A549 (cell line): ENCODE measurements around the gene TUBD1. TPM values are rescaled to one million over a fixed set of nuclear protein-coding genes. Genes with fewer than 3 reads are reported as not detected.
A peak's percentile ranks its signal among the peaks of the same experiment; 100 is the strongest.

Source experiments
- ATAC-seq, 2 experiments: fragments of 200-7000 bp in 1 of 2; fragments of >200 bp in 1 of 2; cut with Nextera tagmentation in 1 of 2; cut with Tn5 transposase in 1 of 2; 3 replicates each; pipeline versions ENCODE4 v1.8.0 to v1.9.1; 2018 to 2020; ENCODE audit warnings: mild to moderate bottlenecking in 1 of 2, moderate library complexity in 1 of 2
- CTCF ChIA-PET: fragments of 300-600 bp; sonication (Branson Sonifier 250); formaldehyde crosslinking; extraction: SDS; loops from one replicate; lab custom pipeline; 2021; ENCODE audit warnings: antibody characterized with exemption, inconsistent platforms; lab: Yijun Ruan, JAX
- POLR2A ChIA-PET: fragments of 350-600 bp; formaldehyde crosslinking; extraction: SDS; loops from one replicate; lab custom pipeline; 2021; ENCODE audit warnings: antibody characterized with exemption, inconsistent platforms; lab: Yijun Ruan, JAX
- DNase-seq, 2 experiments: peaks; one replicate each; pipeline versions ENCODE4 v3.0.0 to v3.0.0-alpha.2; 2011 to 2016; ENCODE audit warnings: low read depth in 1 of 2, low spot score in 1 of 2
- FAIRE-seq: peaks from 2 replicates; lab custom pipeline; 2011; peaks lifted over from hg19 to GRCh38; lab: Jason Lieb, UNC
- H3K27ac ChIP-seq, 2 experiments: fragments of >200 bp; sonication (Bioruptor Twin); formaldehyde crosslinking; 3 replicates each; pipeline ENCODE4 v1.5.1; 2016 to 2017
- H3K4me1 ChIP-seq: fragments of >200 bp; sonication (Bioruptor Twin); formaldehyde crosslinking; 3 replicates; pipeline ENCODE4 v1.6.1; 2016
- H3K4me2 ChIP-seq: fragments of >200 bp; sonication (Bioruptor Twin); formaldehyde crosslinking; 3 replicates; pipeline ENCODE4 v1.6.1; 2016
- H3K4me3 ChIP-seq: fragments of >200 bp; sonication (Bioruptor Twin); formaldehyde crosslinking; 3 replicates; pipeline ENCODE4 v1.5.1; 2016
- H3K9me3 ChIP-seq: fragments of >200 bp; sonication (Bioruptor Twin); formaldehyde crosslinking; 3 replicates; pipeline ENCODE4 v1.6.1; 2016
- BHLHE40 ChIP-seq: IDR thresholded peaks from 2 replicates; pipeline ENCODE4 v1.6.1; 2012; ENCODE audit warnings: low read depth, low read length, inconsistent platforms
- CBX2 ChIP-seq: fragments of 200-600 bp; sonication (generic); IDR thresholded peaks from 2 replicates; pipeline ENCODE4 v1.6.1; 2016; ENCODE audit warnings: low read depth, mild to moderate bottlenecking, borderline replicate concordance
- CBX8 ChIP-seq: fragments of 200-600 bp; sonication (generic); IDR thresholded peaks from 2 replicates; pipeline ENCODE4 v1.6.1; 2016
- EHF ChIP-seq: fragments of 250-450 bp; sonication (Bioruptor Pico); IDR thresholded peaks from 2 replicates; pipeline ENCODE4 v1.5.0; 2020; ENCODE audit warnings: mild to moderate bottlenecking
- EP300 ChIP-seq, 2 experiments: fragments of >200 bp; sonication (Bioruptor Twin); formaldehyde crosslinking; IDR thresholded peaks; 2 replicates in 1 of 2; 3 replicates in 1 of 2; pipeline ENCODE4 v1.6.1; 2016 to 2017
- FOSB ChIP-seq: fragments of 250-450 bp; sonication (Bioruptor Pico); IDR thresholded peaks from 2 replicates; pipeline ENCODE4 v1.5.0; 2020; ENCODE audit warnings: mild to moderate bottlenecking, moderate library complexity
- FOXS1 ChIP-seq: fragments of 250-450 bp; sonication (Bioruptor Pico); IDR thresholded peaks from 2 replicates; pipeline ENCODE4 v1.5.0; 2020; ENCODE audit warnings: mild to moderate bottlenecking, moderate library complexity
- HOXA7 ChIP-seq: fragments of 250-450 bp; sonication (Bioruptor Pico); IDR thresholded peaks from 2 replicates; pipeline ENCODE4 v1.5.0; 2020; ENCODE audit warnings: mild to moderate bottlenecking, moderate library complexity
- HOXB5 ChIP-seq: fragments of 250-450 bp; sonication (Bioruptor Pico); IDR thresholded peaks from 2 replicates; pipeline ENCODE4 v1.5.0; 2020; ENCODE audit warnings: mild to moderate bottlenecking, moderate library complexity
- JUN ChIP-seq, 2 experiments: fragments of >200 bp; sonication (Bioruptor Twin); formaldehyde crosslinking; IDR thresholded peaks; 2 replicates in 1 of 2; 3 replicates in 1 of 2; pipeline ENCODE4 v1.6.1; 2016 to 2017
- JUNB ChIP-seq: fragments of >200 bp; sonication (Bioruptor Twin); formaldehyde crosslinking; IDR thresholded peaks from 2 replicates; pipeline ENCODE4 v1.6.1; 2016
- KDM1A ChIP-seq: fragments of 200-600 bp; sonication (generic); IDR thresholded peaks from 2 replicates; pipeline ENCODE4 v1.6.1; 2016; ENCODE audit warnings: low read depth, mild to moderate bottlenecking
- KDM5A ChIP-seq: fragments of 200-600 bp; sonication (generic); IDR thresholded peaks from 2 replicates; pipeline ENCODE4 v1.6.1; 2016; ENCODE audit warnings: antibody characterized with exemption, mild to moderate bottlenecking
- MAFK ChIP-seq: fragments of 450-650 bp; IDR thresholded peaks from 2 replicates; pipeline ENCODE4 v1.6.1; 2014; ENCODE audit not compliant: partially characterized antibody
- MAZ ChIP-seq: fragments of 150-350 bp; IDR thresholded peaks from 2 replicates; pipeline ENCODE4 v1.6.1; 2014; ENCODE audit warnings: antibody characterized with exemption, low read depth, low read length, borderline replicate concordance
- MYC ChIP-seq: IDR thresholded peaks from 2 replicates; pipeline ENCODE4 v1.6.1; 2012; ENCODE audit warnings: mild to moderate bottlenecking, inconsistent platforms, low read length, improper control_type of control experiment, borderline replicate concordance
- NFE2L2 ChIP-seq: fragments of 150-350 bp; conservative IDR thresholded peaks from 2 replicates; pipeline ENCODE4 v1.6.1; 2014; ENCODE audit warnings: low read length
- PHF8 ChIP-seq: fragments of 200-600 bp; sonication (generic); IDR thresholded peaks from 2 replicates; pipeline ENCODE4 v1.6.1; 2016; ENCODE audit warnings: low read depth, mild to moderate bottlenecking, antibody characterized with exemption, moderate library complexity, borderline replicate concordance
- POLR2A ChIP-seq: IDR thresholded peaks from 2 replicates; pipeline ENCODE4 v1.6.1; 2012; ENCODE audit warnings: mild to moderate bottlenecking, low read length
- POLR2AphosphoS2 ChIP-seq: conservative IDR thresholded peaks from 2 replicates; pipeline ENCODE4 v1.6.1; 2012; ENCODE audit warnings: low read length, improper control_type of control experiment, inconsistent platforms
- RNF2 ChIP-seq: fragments of 200-600 bp; sonication (generic); IDR thresholded peaks from 2 replicates; pipeline ENCODE4 v1.6.1; 2016; ENCODE audit warnings: low read depth, mild to moderate bottlenecking, antibody characterized with exemption, moderate library complexity, borderline replicate concordance
- SMC3 ChIP-seq: fragments of >200 bp; sonication (Bioruptor Twin); formaldehyde crosslinking; IDR thresholded peaks from 3 replicates; pipeline ENCODE4 v1.6.1; 2018; ENCODE audit warnings: inconsistent platforms
- SREBF2 ChIP-seq: fragments of 450-650 bp; IDR thresholded peaks from 2 replicates; pipeline ENCODE4 v1.6.1; 2014; ENCODE audit warnings: mild to moderate bottlenecking, moderate library complexity
- TP53 ChIP-seq: fragments of 250-450 bp; sonication (Bioruptor Pico); IDR thresholded peaks from 2 replicates; pipeline ENCODE4 v1.5.0; 2021; ENCODE audit warnings: mild to moderate bottlenecking, moderate library complexity
- ZFP36 ChIP-seq: fragments of 450-650 bp; IDR thresholded peaks from 2 replicates; pipeline ENCODE4 v1.6.1; 2014; ENCODE audit warnings: borderline replicate concordance; ENCODE audit not compliant: partially characterized antibody
- ZNF302 ChIP-seq: fragments of 250-450 bp; sonication (Bioruptor Pico); IDR thresholded peaks from 2 replicates; pipeline ENCODE4 v1.9.0; 2021; ENCODE audit warnings: inconsistent platforms, mild to moderate bottlenecking, moderate library complexity
- ZSCAN20 ChIP-seq: fragments of 250-450 bp; sonication (Bioruptor Pico); IDR thresholded peaks from 2 replicates; pipeline ENCODE4 v1.8.0; 2022; ENCODE audit warnings: mild to moderate bottlenecking, moderate library complexity
- WGBS: methylation state at CpG from one replicate; pipeline ENCODE4 v1.1.6; 2017; ENCODE audit errors: missing lambda C conversion rate; 5-methylcytosine and 5-hydroxymethylcytosine counted together
- polyA plus RNA-seq, 4 experiments: library from polyadenylated mRNA; depleted of rRNA in 3 of 4; stranded (reverse); fragments of >200 nt; fragmentation: RNase III in 1 of 4; extraction: RNeasy Plus Mini Kit Qiagen cat#74134 plus additional on column Dnase treatment in 1 of 4; gene quantifications; 2 replicates in 3 of 4; 3 replicates in 1 of 4; pipeline ENCODE4 v1.2.3, GENCODE V29; 2011 to 2017
- TF ChIP-seq, protein P1 (sequence below): fragments of 250-450 bp; sonication (Bioruptor Pico); IDR thresholded peaks from 2 replicates; pipeline ENCODE4 v1.5.0; 2021; ENCODE audit warnings: mild to moderate bottlenecking, moderate library complexity, borderline replicate concordance
- TF ChIP-seq, protein P2 (sequence below): fragments of >200 bp; sonication (Bioruptor Twin); formaldehyde crosslinking; IDR thresholded peaks from 3 replicates; pipeline ENCODE4 v1.5.1; 2016
- TF ChIP-seq, protein P3 (sequence below): fragments of 450-650 bp; IDR thresholded peaks from 2 replicates; pipeline ENCODE4 v1.6.1; 2014; ENCODE audit warnings: antibody characterized with exemption
- TF ChIP-seq, protein P4 (sequence below): fragments of >200 bp; sonication (Bioruptor Twin); formaldehyde crosslinking; IDR thresholded peaks from 2 replicates; pipeline ENCODE4 v1.6.1; 2016
- TF ChIP-seq, protein P5 (sequence below): fragments of 150-350 bp; IDR thresholded peaks from 2 replicates; pipeline ENCODE4 v1.6.1; 2014; ENCODE audit warnings: low read depth, mild to moderate bottlenecking, low read length
- TF ChIP-seq, protein P6 (sequence below): fragments of >200 bp; sonication (Bioruptor Twin); formaldehyde crosslinking; IDR thresholded peaks from 3 replicates; pipeline ENCODE4 v1.6.1; 2016
- TF ChIP-seq, protein P7 (sequence below): IDR thresholded peaks from 2 replicates; pipeline ENCODE4 v1.6.1; 2012
- TF ChIP-seq, protein P8 (sequence below): fragments of 250-450 bp; sonication (Bioruptor Pico); IDR thresholded peaks from 2 replicates; pipeline ENCODE4 v1.5.0; 2020; ENCODE audit warnings: low read depth, mild to moderate bottlenecking, moderate library complexity

The TUBD1 gene
- polyA plus RNA-seq, 2 of the 4 experiments (the other 2 are of a cell fraction) = 15.9 to 24.4 TPM

DNA sequence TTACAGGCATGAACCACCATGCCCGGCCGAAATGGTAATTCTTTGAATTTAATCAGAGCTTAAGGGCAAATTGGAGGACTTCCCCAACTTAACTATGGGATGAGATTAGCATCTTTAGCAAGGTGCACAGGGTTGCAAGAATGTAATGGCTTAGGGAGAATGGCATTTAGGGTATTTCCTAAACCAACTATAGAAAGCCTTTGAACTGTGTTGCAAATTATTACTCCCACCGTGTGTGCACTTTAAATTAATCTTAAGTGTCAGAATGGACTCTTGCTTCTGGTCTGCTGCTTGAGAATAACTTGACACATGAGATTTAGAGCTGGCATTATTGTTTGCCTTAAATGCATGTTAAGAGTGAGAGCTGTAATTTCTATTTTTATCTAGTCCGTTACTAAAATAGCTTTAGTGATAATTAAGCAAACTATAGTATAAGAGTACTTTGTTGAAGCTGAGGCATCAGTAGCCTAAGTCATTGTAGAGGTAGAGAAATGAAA is 59.8 kb downstream of the TUBD1 start:
- FAIRE-seq (no peak), ATAC-seq (no peak), DNase-seq (peak in 1 of 2 experiments; percentile 92)
- CTCF ChIA-PET = interaction anchor here (0.7 to 6.9 kb wide), 7 partner anchors 19 to 195 kb away, joined by 3 to 57 read pairs (median 3); no protein-coding TSS in a partner anchor
- Histone ChIP-seq H3K4me2 (peak overlapping the region; percentile 39), H3K4me3 (no peak overlapping the region), H3K4me1 (peaks cover 71% of the 10 kb centered on the region), H3K27ac (peak overlapping the region; percentile 96 to 97), H3K9me3 (no peaks in the 10 kb centered on the region)
- WGBS = 11% methylated on average over 4 of the region's 4 CpGs
- POLR2A ChIA-PET = interaction anchor here (0.9 to 9.2 kb wide), 6 partner anchors 9 to 78 kb away, joined by 3 to 375 read pairs (median 6); no protein-coding TSS in a partner anchor
- no peak for TF ChIP-seq ZSCAN20
- TF ChIP-seq, protein P1, sequence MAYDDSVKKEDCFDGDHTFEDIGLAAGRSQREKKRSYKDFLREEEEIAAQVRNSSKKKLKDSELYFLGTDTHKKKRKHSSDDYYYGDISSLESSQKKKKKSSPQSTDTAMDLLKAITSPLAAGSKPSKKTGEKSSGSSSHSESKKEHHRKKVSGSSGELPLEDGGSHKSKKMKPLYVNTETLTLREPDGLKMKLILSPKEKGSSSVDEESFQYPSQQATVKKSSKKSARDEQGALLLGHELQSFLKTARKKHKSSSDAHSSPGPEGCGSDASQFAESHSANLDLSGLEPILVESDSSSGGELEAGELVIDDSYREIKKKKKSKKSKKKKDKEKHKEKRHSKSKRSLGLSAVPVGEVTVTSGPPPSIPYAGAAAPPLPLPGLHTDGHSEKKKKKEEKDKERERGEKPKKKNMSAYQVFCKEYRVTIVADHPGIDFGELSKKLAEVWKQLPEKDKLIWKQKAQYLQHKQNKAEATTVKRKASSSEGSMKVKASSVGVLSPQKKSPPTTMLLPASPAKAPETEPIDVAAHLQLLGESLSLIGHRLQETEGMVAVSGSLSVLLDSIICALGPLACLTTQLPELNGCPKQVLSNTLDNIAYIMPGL (CRISPR knock-in tag) = no peak
- TF ChIP-seq POLR2AphosphoS2 = no peak
- TF ChIP-seq HOXA7 (CRISPR knock-in tag) = no peak; the same call in 1 of the 2 replicates
- TF ChIP-seq TP53 (CRISPR knock-in tag) = no peak
- peak; percentile 23; the same call in 1 of the 2 replicates for TF ChIP-seq FOXS1 (CRISPR knock-in tag)
- no peak for TF ChIP-seq CBX8
- no peak for TF ChIP-seq SMC3
- no peak for TF ChIP-seq MYC
- no peak for TF ChIP-seq KDM5A
- TF ChIP-seq, protein P2, sequence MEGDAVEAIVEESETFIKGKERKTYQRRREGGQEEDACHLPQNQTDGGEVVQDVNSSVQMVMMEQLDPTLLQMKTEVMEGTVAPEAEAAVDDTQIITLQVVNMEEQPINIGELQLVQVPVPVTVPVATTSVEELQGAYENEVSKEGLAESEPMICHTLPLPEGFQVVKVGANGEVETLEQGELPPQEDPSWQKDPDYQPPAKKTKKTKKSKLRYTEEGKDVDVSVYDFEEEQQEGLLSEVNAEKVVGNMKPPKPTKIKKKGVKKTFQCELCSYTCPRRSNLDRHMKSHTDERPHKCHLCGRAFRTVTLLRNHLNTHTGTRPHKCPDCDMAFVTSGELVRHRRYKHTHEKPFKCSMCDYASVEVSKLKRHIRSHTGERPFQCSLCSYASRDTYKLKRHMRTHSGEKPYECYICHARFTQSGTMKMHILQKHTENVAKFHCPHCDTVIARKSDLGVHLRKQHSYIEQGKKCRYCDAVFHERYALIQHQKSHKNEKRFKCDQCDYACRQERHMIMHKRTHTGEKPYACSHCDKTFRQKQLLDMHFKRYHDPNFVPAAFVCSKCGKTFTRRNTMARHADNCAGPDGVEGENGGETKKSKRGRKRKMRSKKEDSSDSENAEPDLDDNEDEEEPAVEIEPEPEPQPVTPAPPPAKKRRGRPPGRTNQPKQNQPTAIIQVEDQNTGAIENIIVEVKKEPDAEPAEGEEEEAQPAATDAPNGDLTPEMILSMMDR = no peak
- TF ChIP-seq JUNB = peak; percentile 54; the same call in 1 of the 2 replicates
- TF ChIP-seq, protein P3, sequence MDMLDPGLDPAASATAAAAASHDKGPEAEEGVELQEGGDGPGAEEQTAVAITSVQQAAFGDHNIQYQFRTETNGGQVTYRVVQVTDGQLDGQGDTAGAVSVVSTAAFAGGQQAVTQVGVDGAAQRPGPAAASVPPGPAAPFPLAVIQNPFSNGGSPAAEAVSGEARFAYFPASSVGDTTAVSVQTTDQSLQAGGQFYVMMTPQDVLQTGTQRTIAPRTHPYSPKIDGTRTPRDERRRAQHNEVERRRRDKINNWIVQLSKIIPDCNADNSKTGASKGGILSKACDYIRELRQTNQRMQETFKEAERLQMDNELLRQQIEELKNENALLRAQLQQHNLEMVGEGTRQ = no peak
- TF ChIP-seq ZFP36 = no peak
- TF ChIP-seq KDM1A = no peak
- TF ChIP-seq, protein P4, sequence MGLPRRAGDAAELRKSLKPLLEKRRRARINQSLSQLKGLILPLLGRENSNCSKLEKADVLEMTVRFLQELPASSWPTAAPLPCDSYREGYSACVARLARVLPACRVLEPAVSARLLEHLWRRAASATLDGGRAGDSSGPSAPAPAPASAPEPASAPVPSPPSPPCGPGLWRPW = no peak; the same call in 1 of the 2 replicates
- TF ChIP-seq MAZ = no peak
- TF ChIP-seq, protein P5, sequence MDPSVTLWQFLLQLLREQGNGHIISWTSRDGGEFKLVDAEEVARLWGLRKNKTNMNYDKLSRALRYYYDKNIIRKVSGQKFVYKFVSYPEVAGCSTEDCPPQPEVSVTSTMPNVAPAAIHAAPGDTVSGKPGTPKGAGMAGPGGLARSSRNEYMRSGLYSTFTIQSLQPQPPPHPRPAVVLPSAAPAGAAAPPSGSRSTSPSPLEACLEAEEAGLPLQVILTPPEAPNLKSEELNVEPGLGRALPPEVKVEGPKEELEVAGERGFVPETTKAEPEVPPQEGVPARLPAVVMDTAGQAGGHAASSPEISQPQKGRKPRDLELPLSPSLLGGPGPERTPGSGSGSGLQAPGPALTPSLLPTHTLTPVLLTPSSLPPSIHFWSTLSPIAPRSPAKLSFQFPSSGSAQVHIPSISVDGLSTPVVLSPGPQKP = no peak
- no peak for TF ChIP-seq ZNF302
- TF ChIP-seq RNF2 = no peak
- TF ChIP-seq POLR2A = no peak
- TF ChIP-seq NFE2L2 = no peak
- peak; percentile 58 to 97; a peak in 4 of 5 replicates for TF ChIP-seq EP300 (IDR thresholded peaks at IDR 0.05)
- no peak for TF ChIP-seq BHLHE40
- no peak for TF ChIP-seq MAFK
- TF ChIP-seq EHF = peak; percentile 89
- TF ChIP-seq, protein P6, sequence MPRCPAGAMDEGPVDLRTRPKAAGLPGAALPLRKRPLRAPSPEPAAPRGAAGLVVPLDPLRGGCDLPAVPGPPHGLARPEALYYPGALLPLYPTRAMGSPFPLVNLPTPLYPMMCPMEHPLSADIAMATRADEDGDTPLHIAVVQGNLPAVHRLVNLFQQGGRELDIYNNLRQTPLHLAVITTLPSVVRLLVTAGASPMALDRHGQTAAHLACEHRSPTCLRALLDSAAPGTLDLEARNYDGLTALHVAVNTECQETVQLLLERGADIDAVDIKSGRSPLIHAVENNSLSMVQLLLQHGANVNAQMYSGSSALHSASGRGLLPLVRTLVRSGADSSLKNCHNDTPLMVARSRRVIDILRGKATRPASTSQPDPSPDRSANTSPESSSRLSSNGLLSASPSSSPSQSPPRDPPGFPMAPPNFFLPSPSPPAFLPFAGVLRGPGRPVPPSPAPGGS = no peak
- peak; percentile 97 for TF ChIP-seq HOXB5 (CRISPR knock-in tag)
- TF ChIP-seq, protein P7, sequence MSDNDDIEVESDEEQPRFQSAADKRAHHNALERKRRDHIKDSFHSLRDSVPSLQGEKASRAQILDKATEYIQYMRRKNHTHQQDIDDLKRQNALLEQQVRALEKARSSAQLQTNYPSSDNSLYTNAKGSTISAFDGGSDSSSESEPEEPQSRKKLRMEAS = no peak; the same call in 1 of the 2 replicates
- no peak for TF ChIP-seq PHF8
- no peak for TF ChIP-seq FOSB
- TF ChIP-seq JUN (IDR thresholded peaks at IDR 0.05) = peak; percentile 40 to 90; a peak in 3 of 5 replicates
- TF ChIP-seq CBX2 = no peak
- TF ChIP-seq, protein P8, sequence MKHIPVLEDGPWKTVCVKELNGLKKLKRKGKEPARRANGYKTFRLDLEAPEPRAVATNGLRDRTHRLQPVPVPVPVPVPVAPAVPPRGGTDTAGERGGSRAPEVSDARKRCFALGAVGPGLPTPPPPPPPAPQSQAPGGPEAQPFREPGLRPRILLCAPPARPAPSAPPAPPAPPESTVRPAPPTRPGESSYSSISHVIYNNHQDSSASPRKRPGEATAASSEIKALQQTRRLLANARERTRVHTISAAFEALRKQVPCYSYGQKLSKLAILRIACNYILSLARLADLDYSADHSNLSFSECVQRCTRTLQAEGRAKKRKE (CRISPR knock-in tag) = no peak
- no peak for TF ChIP-seq SREBF2
